GM11168 (cell line): ENCODE results near the gene ARHGEF12.

Experiments used
- in situ Hi-C: fragments of 300-500 bp; cut with MboI; formaldehyde crosslinking; loops from one replicate; pipeline ENCODE4 v1.12.0; 2022; ENCODE audit warnings: low sequenced_read_pairs; ENCODE audit not compliant: unreplicated experiment

The ARHGEF12 gene

GRCh38 chr11:120317689-120318480, 18.3 kb upstream of the ARHGEF12 start:
- in situ Hi-C loops: no loop called here

- in situ Hi-C loops: no loop called here
Observed at GRCh38 chr11:120318906-120319305, 17.3 kb upstream of the ARHGEF12 start.

- in situ Hi-C loops: loop anchor here (25.0 kb wide), 1 partner anchor 112 kb away; no protein-coding TSS in a partner anchor
Observed at GRCh38 chr11:120324932-120325810, 11.0 kb upstream of the ARHGEF12 start, which contains the start of gene TLCD5. TSS of gene TLCD5 (plus strand) at chr11:120325299. CDS start at chr11:120327442, 2,143 bp downstream.

- in situ Hi-C loops: loop anchor here (25.0 kb wide), 1 partner anchor 111 kb away; no protein-coding TSS in a partner anchor
Observed at GRCh38 chr11:120326228-120326627, 10.0 kb upstream of the ARHGEF12 start.

GRCh38 chr11:120326845-120327281, 9.3 kb upstream of the ARHGEF12 start:
- in situ Hi-C loops: loop anchor here (25.0 kb wide), 1 partner anchor 110 kb away; no protein-coding TSS in a partner anchor

GRCh38 chr11:120327311-120327710, 8.9 kb upstream of the ARHGEF12 start:
- in situ Hi-C loops: loop anchor here (25.0 kb wide), 1 partner anchor 110 kb away; no protein-coding TSS in a partner anchor

- in situ Hi-C loops: loop anchor here (25.0 kb wide), 1 partner anchor 108 kb away; no protein-coding TSS in a partner anchor
Observed at GRCh38 chr11:120329556-120329955, 6.7 kb upstream of the ARHGEF12 start.

GRCh38 chr11:120330045-120330444, 6.2 kb upstream of the ARHGEF12 start:
- in situ Hi-C loops: loop anchor here (25.0 kb wide), 1 partner anchor 107 kb away; no protein-coding TSS in a partner anchor

GRCh38 chr11:120331301-120331996, 4.8 kb upstream of the ARHGEF12 start:
- in situ Hi-C loops: loop anchor here (25.0 kb wide), 1 partner anchor 106 kb away; no protein-coding TSS in a partner anchor

GRCh38 chr11:120332822-120333716, 3.1 kb upstream of the ARHGEF12 start:
- in situ Hi-C loops: loop anchor here (25.0 kb wide), 1 partner anchor 104 kb away; no protein-coding TSS in a partner anchor

GRCh38 chr11:120333801-120334200, 2.4 kb upstream of the ARHGEF12 start:
- in situ Hi-C loops: loop anchor here (25.0 kb wide), 1 partner anchor 104 kb away; no protein-coding TSS in a partner anchor

GRCh38 chr11:120334332-120334731, 1.9 kb upstream of the ARHGEF12 start:
- in situ Hi-C loops: loop anchor here (25.0 kb wide), 1 partner anchor 103 kb away; no protein-coding TSS in a partner anchor

GRCh38 chr11:120334894-120335462, 1.2 kb upstream of the ARHGEF12 start:
- in situ Hi-C loops: loop anchor here (25.0 kb wide), 1 partner anchor 102 kb away; no protein-coding TSS in a partner anchor

- in situ Hi-C loops: loop anchor here (25.0 kb wide), 1 partner anchor 102 kb away; no protein-coding TSS in a partner anchor
Observed at GRCh38 chr11:120335556-120335907, 681 bp upstream of the ARHGEF12 start.

- in situ Hi-C loops: loop anchor here (25.0 kb wide), 1 partner anchor 101 kb away; no protein-coding TSS in a partner anchor
Observed at GRCh38 chr11:120336641-120337354, 585 bp downstream of the ARHGEF12 start.

GRCh38 chr11:120337355-120338106, 1.3 kb downstream of the ARHGEF12 start:
- in situ Hi-C loops: loop anchor here (25.0 kb wide), 1 partner anchor 100 kb away; no protein-coding TSS in a partner anchor
